HFF-Myc (cell line): ENCODE results near the gene KL.

Experiments
- DNase-seq: peaks from one replicate; pipeline ENCODE4 v3.0.0-alpha.2; 2011; ENCODE audit warnings: low read depth; ENCODE audit errors: extremely low read depth
- H3K4me3 ChIP-seq: replicated peaks from 2 replicates; pipeline ENCODE4 v1.5.1; 2011; ENCODE audit warnings: low read depth, mild to moderate bottlenecking, control low read depth, low read length
- TF ChIP-seq, protein P1 (sequence below): IDR thresholded peaks from 2 replicates; pipeline ENCODE4 v1.5.1; 2012; ENCODE audit warnings: mild to moderate bottlenecking, low read depth, low read length, control low read depth; ENCODE audit errors: missing control alignments

The KL gene

DNA sequence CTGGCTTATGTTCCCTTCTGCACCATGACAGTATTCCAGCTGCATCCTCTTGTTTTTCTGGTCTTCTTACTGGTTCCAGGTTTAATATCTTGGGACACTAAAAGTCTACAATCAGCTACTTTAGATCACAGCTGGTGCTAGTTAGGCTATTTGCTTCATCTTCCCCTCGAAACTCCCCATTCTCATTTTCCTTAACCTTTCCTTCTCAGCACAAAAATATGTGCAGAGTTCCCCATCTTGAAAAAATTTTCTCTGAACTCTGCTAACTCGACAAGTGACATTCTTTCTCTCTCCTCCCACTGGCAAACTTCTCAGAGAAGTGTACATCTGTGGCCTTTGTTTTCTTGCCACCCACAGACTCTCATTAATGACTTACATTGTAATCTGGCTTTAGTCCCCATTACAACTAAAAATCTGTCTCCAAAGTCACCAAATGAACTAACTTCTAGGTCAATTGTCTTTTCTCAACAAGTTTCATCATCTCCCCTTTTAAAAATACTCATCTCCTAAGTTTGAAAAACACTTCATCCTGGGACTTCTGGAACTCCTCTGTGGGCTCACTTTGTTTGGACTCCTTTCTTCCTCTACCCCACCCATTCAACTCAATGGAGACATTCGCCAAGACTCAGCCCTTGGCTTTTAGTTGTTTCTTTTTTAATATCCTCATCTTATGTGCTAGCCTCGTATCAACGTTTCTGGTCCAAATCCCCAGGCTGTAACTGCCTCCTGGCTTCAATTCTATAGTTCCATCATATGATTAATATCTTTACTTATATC, 7.1 kb upstream of the KL start:
- TF ChIP-seq, protein P1, sequence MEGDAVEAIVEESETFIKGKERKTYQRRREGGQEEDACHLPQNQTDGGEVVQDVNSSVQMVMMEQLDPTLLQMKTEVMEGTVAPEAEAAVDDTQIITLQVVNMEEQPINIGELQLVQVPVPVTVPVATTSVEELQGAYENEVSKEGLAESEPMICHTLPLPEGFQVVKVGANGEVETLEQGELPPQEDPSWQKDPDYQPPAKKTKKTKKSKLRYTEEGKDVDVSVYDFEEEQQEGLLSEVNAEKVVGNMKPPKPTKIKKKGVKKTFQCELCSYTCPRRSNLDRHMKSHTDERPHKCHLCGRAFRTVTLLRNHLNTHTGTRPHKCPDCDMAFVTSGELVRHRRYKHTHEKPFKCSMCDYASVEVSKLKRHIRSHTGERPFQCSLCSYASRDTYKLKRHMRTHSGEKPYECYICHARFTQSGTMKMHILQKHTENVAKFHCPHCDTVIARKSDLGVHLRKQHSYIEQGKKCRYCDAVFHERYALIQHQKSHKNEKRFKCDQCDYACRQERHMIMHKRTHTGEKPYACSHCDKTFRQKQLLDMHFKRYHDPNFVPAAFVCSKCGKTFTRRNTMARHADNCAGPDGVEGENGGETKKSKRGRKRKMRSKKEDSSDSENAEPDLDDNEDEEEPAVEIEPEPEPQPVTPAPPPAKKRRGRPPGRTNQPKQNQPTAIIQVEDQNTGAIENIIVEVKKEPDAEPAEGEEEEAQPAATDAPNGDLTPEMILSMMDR: no peak
- H3K4me3 ChIP-seq: no peak overlapping the region
- DNase-seq: no peak

DNA sequence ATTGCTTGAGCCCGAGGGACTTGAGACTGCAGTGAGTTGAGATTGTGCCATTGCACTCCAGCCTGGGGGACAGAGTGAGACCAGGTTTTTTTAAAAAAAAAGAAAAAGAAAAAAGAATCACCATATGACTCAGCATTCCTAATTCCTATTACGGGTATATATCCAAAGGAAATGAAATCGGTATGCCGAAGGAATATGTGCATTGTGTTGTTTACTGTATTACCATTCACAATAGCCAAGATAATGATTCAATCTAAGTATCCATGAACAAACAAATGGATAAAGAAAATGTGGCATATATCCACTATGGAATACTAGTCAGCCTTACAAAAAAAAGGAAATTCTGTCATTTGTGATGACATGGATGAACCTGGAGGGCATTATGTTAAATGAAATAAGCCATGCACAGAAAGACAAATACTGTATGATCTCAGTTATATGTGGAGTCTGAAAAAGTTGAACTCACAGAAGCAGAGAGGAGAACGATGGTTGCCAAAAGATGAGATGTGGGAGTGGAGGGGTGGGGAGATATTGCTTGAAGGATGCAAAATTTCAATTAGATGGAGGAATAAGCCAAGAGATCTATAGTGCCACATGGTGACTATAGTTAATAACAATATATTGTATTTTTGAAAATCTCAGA, 4.3 kb upstream of the KL start:
- H3K4me3 ChIP-seq: no peak overlapping the region
- TF ChIP-seq, protein P1: no peak
- DNase-seq: no peak

DNA sequence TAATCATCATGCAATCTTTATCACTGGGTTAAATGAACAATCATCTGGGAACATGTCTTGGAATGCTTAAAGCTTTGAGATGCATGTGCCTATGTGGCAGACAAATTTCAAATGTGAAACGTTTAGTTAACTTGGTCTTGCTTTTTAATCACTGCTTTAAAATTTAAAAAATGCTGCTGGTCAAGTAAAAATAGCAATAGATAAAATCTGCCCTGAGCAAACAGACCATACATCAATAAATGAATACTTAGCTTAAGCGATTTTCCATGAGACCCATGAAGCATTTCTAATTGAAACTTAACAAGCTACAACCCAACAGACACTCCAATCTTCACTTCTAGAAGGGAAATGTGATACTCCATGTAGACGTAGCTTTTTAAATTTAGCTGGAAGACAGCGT, 1.9 kb upstream of the KL start:
- DNase-seq: no peak
- TF ChIP-seq, protein P1: no peak

DNA sequence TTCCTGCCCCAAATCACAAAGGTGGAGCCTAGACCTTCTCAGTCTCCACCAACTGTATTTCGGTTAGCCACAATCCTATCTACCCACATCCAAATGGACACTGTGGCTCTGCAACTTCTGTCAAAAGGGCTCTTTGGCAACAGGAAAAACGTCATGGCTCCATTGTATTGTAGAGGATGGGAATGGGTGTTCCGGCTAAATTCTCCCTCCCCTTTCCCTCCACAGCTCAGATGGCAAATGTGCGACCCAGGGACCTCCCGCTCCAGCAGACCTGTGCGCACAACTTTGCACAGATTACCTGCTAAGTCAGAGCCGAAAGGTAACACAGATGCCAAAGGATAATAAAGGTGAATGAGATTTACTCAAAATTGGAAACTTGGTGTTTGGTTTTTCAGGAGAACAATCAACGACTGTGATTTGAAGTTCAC, 968 bp upstream of the KL start:
- DNase-seq: no peak
- TF ChIP-seq, protein P1: no peak

More for the DNA sequence above, 1.9 kb upstream of the KL start:
- no peak overlapping the region for H3K4me3 ChIP-seq

DNA sequence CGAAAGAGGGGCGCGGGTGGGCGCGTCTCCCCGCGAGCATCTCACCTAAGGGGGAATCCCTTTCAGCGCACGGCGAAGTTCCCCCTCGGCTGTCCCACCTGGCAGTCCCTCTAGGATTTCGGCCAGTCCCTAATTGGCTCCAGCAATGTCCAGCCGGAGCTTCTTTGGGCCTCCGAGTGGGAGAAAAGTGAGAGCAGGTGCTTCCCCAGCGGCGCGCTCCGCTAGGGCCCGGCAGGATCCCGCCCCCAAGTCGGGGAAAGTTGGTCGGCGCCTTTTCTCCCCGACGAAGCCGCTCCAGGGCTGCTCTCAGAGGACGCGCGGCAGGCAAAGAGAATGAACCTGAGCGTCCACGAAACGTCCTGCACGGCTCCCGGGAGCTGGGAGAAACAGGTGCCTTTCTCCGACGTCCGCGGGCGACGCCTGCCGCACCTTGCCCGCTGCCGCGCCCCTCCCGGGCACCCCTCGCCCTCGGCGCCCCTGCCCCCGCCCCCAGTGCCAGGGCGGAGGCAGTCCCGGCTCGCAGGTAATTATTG, 366 bp upstream of the KL start:
- no peak for DNase-seq
- TF ChIP-seq, protein P1: no peak

More for the DNA sequence above, 968 bp upstream of the KL start:
- no peak overlapping the region for H3K4me3 ChIP-seq

DNA sequence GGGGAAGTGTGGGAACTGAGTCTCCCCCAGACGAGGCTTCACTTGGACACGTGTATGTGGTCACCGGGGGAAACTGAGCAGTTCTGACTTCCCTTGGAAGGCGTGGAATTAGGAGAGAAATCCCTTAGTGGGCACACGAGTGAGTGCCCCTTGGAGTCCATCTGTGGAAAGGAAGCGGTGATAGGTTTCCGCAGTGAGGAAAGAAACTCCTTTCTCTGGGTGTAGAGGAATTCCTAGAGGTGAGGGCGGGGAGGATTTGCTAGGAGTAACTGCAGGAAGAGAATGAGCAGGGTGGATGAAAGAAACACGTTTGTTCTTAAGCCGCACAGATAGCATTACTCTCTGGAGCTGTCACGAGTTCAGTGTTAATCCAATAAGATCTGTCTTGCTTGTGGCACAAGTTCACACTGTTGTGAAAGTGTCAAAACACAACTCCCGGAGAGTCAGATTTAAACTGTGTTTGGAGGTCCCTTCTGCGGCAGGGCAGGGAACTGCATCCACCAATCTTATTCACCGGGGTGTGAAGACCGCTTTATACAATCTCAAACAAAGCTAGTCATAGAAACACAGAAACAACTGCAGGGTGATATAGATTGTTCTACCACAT, 1.2 kb downstream of the KL start:
- DNase-seq: no peak
- TF ChIP-seq, protein P1: no peak
- H3K4me3 ChIP-seq: no peak overlapping the region

More for the DNA sequence above, 366 bp upstream of the KL start:
- 0 out of 2 replicates have a peak overlapping the region, but pooled peaks have one; percentile 19 for H3K4me3 ChIP-seq
